Endodermal cell (in vitro differentiated cells): ENCODE data around the gene NUP98. TPM values are rescaled to one million over a fixed set of nuclear protein-coding genes. Genes with fewer than 3 reads are reported as not detected.
"Not testable (repeated sequence)": the region's sequence is repeated elsewhere in the genome, so short reads cannot be mapped to it uniquely, and the experiment has no call there.

Source experiments
- DNase-seq: peaks from one replicate; pipeline ENCODE4 v3.0.0-alpha.2; 2017
- H3K27ac ChIP-seq: 2 replicates; pipeline ENCODE4 v1.5.1; 2013; ENCODE audit warnings: mild to moderate bottlenecking, low read depth, low read length, moderate library complexity
- H3K27me3 ChIP-seq: 2 replicates; pipeline ENCODE4 v1.6.1; 2013; ENCODE audit warnings: mild to moderate bottlenecking, low read length, moderate library complexity; ENCODE audit not compliant: insufficient read depth, control insufficient read depth, poor library complexity, severe bottlenecking
- H3K36me3 ChIP-seq: 2 replicates; pipeline ENCODE4 v1.7.0; 2013; ENCODE audit warnings: mild to moderate bottlenecking, low read length, moderate library complexity; ENCODE audit not compliant: control insufficient read depth, insufficient read depth
- H3K4me1 ChIP-seq: one replicate; pipeline ENCODE4 v1.7.0; 2013; ENCODE audit warnings: low read length; ENCODE audit not compliant: control insufficient read depth, insufficient read depth
- H3K4me3 ChIP-seq: 2 replicates; pipeline ENCODE4 v1.5.1; 2013; ENCODE audit warnings: mild to moderate bottlenecking, low read length, moderate library complexity
- H3K9ac ChIP-seq: 2 replicates; pipeline ENCODE4 v1.6.1; 2013; ENCODE audit warnings: mild to moderate bottlenecking, low read length, moderate library complexity; ENCODE audit not compliant: poor library complexity, severe bottlenecking; ENCODE audit errors: extremely low read depth
- H3K9me3 ChIP-seq: 2 replicates; pipeline ENCODE4 v1.6.1; 2013; ENCODE audit warnings: mild to moderate bottlenecking, low read length, moderate library complexity; ENCODE audit not compliant: control insufficient read depth
- H3K27ac Mint-ChIP-seq: 2 replicates; pipeline ENCODE4 v1.8.0; 2020; ENCODE audit warnings: mixed read lengths
- H3K27me3 Mint-ChIP-seq: 2 replicates; pipeline ENCODE4 v1.8.0; 2021; ENCODE audit warnings: mild to moderate bottlenecking, mixed read lengths; ENCODE audit not compliant: insufficient read depth
- H3K36me3 Mint-ChIP-seq: 2 replicates; pipeline ENCODE4 v1.8.0; 2020; ENCODE audit warnings: low read depth, mixed read lengths
- H3K4me1 Mint-ChIP-seq: 2 replicates; pipeline ENCODE4 v1.8.0; 2020; ENCODE audit warnings: mixed read lengths
- H3K4me3 Mint-ChIP-seq: 2 replicates; pipeline ENCODE4 v1.8.0; 2020; ENCODE audit warnings: mild to moderate bottlenecking, moderate library complexity, mixed read lengths
- H3K9me3 Mint-ChIP-seq: 2 replicates; pipeline ENCODE4 v1.8.0; 2020; ENCODE audit warnings: mild to moderate bottlenecking, mixed read lengths
- WGBS, 2 experiments: methylation state at CpG; one replicate each; pipeline versions ENCODE4 v1.1.5 to v1.1.7; 2013; ENCODE audit warnings: missing lambda C conversion rate in 2 of 2, mixed read lengths in 1 of 2; ENCODE audit not compliant: insufficient coverage in 1 of 2, insufficient read length in 1 of 2; 5-methylcytosine and 5-hydroxymethylcytosine counted together
- total RNA-seq, 2 donors: library from RNA; stranded (reverse); fragmentation: NEBNext Ultra II Directional in 1 of 2; extraction: Animal tissue kit (Norgen Biotek cat#: 25700) in 1 of 2; gene quantifications; 2 replicates in 1 of 2; 3 replicates in 1 of 2; pipeline ENCODE4 v1.2.1, GENCODE V29; 2021
- TF ChIP-seq, protein P1 (sequence below): fragments of 200-600 bp; sonication (generic); conservative IDR thresholded peaks from 2 replicates; pipeline ENCODE4 v1.5.0; 2021; ENCODE audit warnings: antibody characterized with exemption, mild to moderate bottlenecking

NUP98 gene
- total RNA-seq, 2 donors from 2014 or later = 81.6 to 92.6 TPM

DNA sequence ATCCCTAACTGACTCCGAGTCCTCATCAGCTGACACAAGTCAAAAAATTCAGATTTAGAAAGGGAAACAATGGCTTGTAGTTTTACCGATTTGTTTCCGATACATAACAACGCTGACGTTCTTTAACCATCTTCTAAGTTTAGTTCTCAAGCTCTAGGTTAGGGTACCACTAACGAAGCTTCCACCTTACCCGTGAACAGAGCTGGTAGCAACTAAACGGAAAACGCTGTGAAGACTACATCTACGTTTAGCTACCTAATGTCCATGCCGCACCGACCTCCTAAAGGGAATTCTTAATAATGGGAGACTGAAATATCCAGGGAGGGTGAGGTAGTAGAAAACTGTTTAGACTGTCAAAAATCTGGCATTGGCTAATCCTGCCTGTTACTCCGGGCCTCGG is 1.0 kb downstream of the NUP98 start:
- Histone ChIP-seq H3K4me1 (no peaks in the 10 kb centered on the region), H3K9me3 (no peaks in the 10 kb centered on the region), H3K36me3 (peaks cover 37% of the 10 kb centered on the region), H3K27ac (no peak overlapping the region), H3K27me3 (no peaks in the 10 kb centered on the region), H3K9ac (peak overlapping the region; percentile 88), H3K4me3 (peak overlapping the region; percentile 97)
- TF ChIP-seq, protein P1, sequence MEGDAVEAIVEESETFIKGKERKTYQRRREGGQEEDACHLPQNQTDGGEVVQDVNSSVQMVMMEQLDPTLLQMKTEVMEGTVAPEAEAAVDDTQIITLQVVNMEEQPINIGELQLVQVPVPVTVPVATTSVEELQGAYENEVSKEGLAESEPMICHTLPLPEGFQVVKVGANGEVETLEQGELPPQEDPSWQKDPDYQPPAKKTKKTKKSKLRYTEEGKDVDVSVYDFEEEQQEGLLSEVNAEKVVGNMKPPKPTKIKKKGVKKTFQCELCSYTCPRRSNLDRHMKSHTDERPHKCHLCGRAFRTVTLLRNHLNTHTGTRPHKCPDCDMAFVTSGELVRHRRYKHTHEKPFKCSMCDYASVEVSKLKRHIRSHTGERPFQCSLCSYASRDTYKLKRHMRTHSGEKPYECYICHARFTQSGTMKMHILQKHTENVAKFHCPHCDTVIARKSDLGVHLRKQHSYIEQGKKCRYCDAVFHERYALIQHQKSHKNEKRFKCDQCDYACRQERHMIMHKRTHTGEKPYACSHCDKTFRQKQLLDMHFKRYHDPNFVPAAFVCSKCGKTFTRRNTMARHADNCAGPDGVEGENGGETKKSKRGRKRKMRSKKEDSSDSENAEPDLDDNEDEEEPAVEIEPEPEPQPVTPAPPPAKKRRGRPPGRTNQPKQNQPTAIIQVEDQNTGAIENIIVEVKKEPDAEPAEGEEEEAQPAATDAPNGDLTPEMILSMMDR = no peak
- DNase-seq = no peak
- 32 to 39% methylated on average over 10 to 14 of the region's 14 CpGs for WGBS, 2 experiments
- peaks cover 10% of the 10 kb centered on the region for H3K4me1 Mint-ChIP-seq
- H3K4me3 Mint-ChIP-seq = peak overlapping the region; percentile 77
- H3K27me3 Mint-ChIP-seq = no peaks in the 10 kb centered on the region
- H3K9me3 Mint-ChIP-seq = peaks cover 3% of the 10 kb centered on the region
- H3K36me3 Mint-ChIP-seq = peaks cover 27% of the 10 kb centered on the region
- peak overlapping the region; percentile 98 for H3K27ac Mint-ChIP-seq

DNA sequence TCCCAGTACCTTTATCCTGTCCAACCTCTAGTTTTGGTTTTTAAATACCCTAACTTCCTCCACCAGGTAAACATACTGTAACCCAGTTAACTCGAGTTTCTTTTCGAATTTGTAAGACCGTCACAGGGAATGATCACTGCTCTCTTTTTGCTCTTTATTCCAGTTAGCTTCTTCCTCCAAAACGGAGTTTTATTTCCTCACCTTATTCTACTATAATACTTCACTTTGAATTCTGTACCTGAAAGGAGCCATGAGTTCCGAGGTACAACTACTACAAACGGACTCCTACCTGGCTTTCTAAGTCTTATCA is 1.4 kb downstream of the NUP98 start:
- no peaks in the 10 kb centered on the region for H3K4me1 ChIP-seq
- TF ChIP-seq, protein P1 = no peak
- peak overlapping the region; percentile 97 for H3K4me3 ChIP-seq
- peaks cover 27% of the 10 kb centered on the region for H3K36me3 Mint-ChIP-seq
- WGBS, 2 experiments = 72 to 74% methylated on average over 6 of the region's 6 CpGs
- DNase-seq = no peak
- no peaks in the 10 kb centered on the region for H3K27me3 ChIP-seq
- H3K4me3 Mint-ChIP-seq = peak overlapping the region; percentile 77
- peaks cover 37% of the 10 kb centered on the region for H3K36me3 ChIP-seq
- H3K9me3 Mint-ChIP-seq = peaks cover 3% of the 10 kb centered on the region
- no peaks in the 10 kb centered on the region for H3K27me3 Mint-ChIP-seq
- no peak overlapping the region for H3K27ac Mint-ChIP-seq
- H3K27ac ChIP-seq = no peak overlapping the region
- H3K4me1 Mint-ChIP-seq = peaks cover 10% of the 10 kb centered on the region
- H3K9ac ChIP-seq = peak overlapping the region; percentile 88
- no peaks in the 10 kb centered on the region for H3K9me3 ChIP-seq

GRCh38 chr11:3795131-3796001 is 2.0 kb downstream of the NUP98 start:
- WGBS, 2 experiments = 95 to 96% methylated on average over 3 to 8 of the region's 8 CpGs
- DNase-seq = no peak
- peaks cover 40% of the 10 kb centered on the region for H3K36me3 ChIP-seq
- Mint-ChIP-seq H3K36me3 (peaks cover 31% of the 10 kb centered on the region), H3K9me3 (peaks cover 3% of the 10 kb centered on the region), H3K4me1 (peaks cover 10% of the 10 kb centered on the region), H3K27ac (no peak overlapping the region), H3K4me3 (peak overlapping the region; percentile 77), H3K27me3 (no peaks in the 10 kb centered on the region)
- no peaks in the 10 kb centered on the region for H3K9me3 ChIP-seq
- TF ChIP-seq, protein P1 = no peak
- H3K4me1 ChIP-seq = no peaks in the 10 kb centered on the region
- no peak overlapping the region for H3K27ac ChIP-seq
- H3K4me3 ChIP-seq = peak overlapping the region; percentile 97
- no peak overlapping the region for H3K9ac ChIP-seq
- no peaks in the 10 kb centered on the region for H3K27me3 ChIP-seq

GRCh38 chr11:3794387-3794786 is 3.0 kb downstream of the NUP98 start:
- not testable (repeated sequence) for H3K9ac ChIP-seq, H3K27me3 ChIP-seq, H3K4me1 Mint-ChIP-seq, H3K4me3 ChIP-seq, H3K4me1 ChIP-seq, DNase-seq, H3K4me3 Mint-ChIP-seq, H3K9me3 Mint-ChIP-seq, H3K27ac ChIP-seq, H3K9me3 ChIP-seq, H3K27me3 Mint-ChIP-seq
- WGBS, 2 experiments = 96 to 97% methylated on average over 9 to 10 of the region's 10 CpGs
- H3K36me3 Mint-ChIP-seq = peaks cover 35% of the 10 kb centered on the region
- H3K36me3 ChIP-seq = peaks cover 47% of the 10 kb centered on the region
- H3K27ac Mint-ChIP-seq = peak overlapping the region; percentile 48
